Middle frontal gyrus (tissue), 1 donor: ENCODE results near the gene WFS1.

Experiments
- DNase-seq: peaks from one replicate; pipeline ENCODE4 v3.0.0-alpha.2; 2015; ENCODE audit warnings: low spot score; ENCODE audit errors: extremely low spot score

Gene WFS1

GRCh38 chr4:6298035-6298434, 28.4 kb downstream of the WFS1 start:
- no peak for DNase-seq

DNA sequence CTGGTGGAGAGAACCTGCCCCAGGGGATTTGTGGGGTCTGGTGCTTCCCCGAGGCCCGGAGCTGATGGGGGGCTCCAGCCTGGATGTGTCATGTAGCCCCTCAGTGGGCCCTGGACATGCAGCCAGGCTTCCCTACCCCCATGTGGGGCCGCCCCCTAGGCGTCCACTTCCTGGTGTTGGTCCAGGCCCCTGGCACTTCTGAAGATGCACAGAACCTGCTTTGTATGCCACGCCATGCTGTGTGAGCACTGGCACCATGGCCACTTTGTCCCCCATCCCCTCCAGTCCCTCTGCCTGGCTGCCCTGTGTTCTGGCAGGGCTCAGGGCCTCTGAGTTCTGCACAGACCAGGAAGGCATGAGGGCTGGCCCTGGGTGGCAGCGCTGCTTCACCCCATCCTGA, 29.2 kb downstream of the WFS1 start:
- DNase-seq, result no peak

DNA sequence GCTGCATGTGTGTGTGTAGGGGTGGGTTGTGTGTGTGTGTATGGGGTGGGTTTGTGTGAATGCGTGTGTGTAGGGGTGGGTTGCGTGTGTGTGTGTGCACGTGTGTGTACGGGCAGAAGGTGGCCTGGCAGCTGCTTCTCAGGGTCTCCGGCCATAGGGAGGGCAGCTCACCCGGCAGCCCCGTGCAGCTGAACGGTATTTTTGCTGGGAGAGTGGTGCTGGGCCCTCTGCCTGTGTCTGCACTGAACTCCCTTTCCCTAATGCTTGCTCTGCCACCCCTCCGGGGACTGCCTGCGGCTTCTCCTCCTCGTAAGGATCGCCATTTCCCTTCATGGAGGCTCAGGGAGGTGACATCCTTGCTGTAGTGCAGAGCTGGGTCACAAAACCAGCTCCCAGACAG, 30.2 kb downstream of the WFS1 start:
- no peak for DNase-seq

GRCh38 chr4:6300359-6300758, 30.7 kb downstream of the WFS1 start:
- no peak for DNase-seq

DNA sequence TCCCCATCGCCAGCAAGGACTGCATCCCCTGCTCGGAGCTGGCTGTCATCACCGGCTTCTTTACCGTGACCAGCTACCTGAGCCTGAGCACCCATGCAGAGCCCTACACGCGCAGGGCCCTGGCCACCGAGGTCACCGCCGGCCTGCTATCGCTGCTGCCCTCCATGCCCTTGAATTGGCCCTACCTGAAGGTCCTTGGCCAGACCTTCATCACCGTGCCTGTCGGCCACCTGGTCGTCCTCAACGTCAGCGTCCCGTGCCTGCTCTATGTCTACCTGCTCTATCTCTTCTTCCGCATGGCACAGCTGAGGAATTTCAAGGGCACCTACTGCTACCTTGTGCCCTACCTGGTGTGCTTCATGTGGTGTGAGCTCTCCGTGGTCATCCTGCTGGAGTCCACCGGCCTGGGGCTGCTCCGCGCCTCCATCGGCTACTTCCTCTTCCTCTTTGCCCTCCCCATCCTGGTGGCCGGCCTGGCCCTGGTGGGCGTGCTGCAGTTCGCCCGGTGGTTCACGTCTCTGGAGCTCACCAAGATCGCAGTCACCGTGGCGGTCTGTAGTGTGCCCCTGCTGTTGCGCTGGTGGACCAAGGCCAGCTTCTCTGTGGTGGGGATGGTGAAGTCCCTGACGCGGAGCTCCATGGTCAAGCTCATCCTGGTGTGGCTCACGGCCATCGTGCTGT, 31.5 kb downstream of the WFS1 start:
- DNase-seq, result no peak

GRCh38 chr4:6301732-6302442, 32.2 kb downstream of the WFS1 start:
- no peak for DNase-seq

- no peak for DNase-seq
Measured at GRCh38 chr4:6302869-6303268, 33.2 kb downstream of the WFS1 start.

DNA sequence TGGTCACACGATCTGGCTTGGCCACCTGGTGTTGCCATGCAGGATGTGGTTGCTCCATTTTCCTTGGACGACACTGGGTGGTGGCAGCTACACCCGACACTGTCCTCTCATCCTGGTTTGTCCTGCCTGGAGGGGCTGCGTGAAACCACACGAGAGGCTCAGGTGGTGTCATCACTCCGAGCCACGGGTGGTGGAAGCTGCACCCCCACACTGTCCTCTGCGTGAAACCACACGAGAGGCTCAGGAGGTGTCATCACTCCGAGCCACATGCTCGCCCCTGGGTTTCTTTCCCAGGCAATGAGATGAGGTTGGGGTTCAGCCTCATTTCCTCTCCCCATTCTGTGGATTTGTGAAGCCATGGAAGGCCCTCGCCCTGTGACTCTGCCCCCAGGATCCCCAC, 34.3 kb downstream of the WFS1 start:
- DNase-seq, result no peak

DNA sequence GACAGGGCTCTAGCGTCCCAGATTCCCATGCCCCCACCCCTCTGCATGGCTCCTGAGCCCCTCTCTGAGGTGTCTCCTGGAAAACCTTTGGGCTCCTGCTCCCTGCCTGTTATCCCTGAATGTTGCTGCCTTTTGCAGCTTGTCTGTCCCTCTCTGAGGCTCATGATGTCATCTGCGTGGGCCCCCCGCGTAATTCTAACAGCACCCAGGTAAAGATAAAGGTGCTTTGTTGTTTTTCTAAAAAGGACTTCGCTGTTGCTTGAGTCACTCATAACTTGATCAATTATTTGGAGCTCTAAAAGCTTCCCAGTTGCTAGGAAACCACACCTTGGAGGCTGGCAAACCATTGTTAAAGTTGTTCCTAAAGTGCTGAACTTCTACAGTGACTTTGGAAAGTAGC, 36.6 kb downstream of the WFS1 start:
- no peak for DNase-seq

- no peak for DNase-seq
Measured at GRCh38 chr4:6307230-6307629, 37.6 kb downstream of the WFS1 start.

GRCh38 chr4:6307891-6308290, 38.2 kb downstream of the WFS1 start:
- no peak for DNase-seq

DNA sequence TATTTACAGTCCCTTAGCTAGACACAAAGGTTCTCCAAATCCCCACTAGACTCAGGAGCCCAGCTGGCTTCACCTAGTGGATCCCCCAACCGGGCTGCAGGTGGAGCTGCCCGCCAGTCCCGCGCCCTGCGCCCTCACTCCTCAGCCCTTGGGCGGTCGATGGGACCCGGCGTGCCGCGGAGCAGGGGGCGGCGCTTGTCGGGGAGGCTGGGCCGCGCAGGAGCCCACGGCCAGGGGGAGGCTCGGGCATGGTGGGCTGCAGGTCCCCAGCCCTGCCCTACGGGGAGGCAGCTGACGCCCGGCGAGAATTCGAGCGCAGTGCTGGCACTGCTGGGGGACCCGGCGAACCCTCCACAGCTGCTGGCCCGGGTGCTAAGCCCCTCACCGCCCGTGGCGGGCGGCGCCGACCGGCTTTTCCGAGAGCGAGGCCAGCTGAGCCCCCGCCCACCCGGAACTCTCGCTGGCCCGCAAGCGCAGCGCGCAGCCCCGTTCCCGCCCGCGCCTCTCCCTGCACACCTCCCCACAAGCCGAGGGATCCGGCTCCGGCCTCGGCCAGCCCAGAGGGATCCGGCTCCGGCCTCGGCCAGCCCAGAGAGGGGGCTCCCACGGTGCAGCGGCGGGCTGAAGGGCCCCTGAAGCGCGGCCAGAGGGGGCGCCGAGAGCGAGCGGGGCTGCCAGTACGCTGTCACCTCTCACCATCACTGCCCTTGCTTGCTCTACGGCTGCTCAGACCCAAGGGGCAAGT, 39.4 kb downstream of the WFS1 start:
- no peak for DNase-seq

DNA sequence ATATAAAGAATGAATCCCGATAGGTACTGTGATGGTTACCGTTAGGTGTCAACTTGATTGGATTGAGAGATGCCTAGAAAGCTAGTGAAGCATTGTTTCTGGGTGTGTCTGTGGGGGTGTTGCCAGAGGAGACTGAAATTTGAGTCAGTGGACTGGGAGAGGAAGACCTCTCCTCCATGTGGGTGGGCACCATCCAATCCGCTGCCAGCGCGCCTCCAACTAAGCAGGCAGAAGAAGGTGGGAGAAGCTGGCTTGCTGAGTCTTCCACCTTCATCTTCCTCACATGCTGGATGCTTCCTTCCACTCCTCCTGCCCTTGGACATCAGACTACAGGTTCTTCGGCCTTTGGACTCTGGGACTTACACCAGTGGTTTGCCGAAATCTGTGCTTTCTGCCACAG, 40.1 kb downstream of the WFS1 start:
- DNase-seq, result no peak

- DNase-seq, result no peak
Measured at GRCh38 chr4:6313216-6313615, 43.6 kb downstream of the WFS1 start.

DNA sequence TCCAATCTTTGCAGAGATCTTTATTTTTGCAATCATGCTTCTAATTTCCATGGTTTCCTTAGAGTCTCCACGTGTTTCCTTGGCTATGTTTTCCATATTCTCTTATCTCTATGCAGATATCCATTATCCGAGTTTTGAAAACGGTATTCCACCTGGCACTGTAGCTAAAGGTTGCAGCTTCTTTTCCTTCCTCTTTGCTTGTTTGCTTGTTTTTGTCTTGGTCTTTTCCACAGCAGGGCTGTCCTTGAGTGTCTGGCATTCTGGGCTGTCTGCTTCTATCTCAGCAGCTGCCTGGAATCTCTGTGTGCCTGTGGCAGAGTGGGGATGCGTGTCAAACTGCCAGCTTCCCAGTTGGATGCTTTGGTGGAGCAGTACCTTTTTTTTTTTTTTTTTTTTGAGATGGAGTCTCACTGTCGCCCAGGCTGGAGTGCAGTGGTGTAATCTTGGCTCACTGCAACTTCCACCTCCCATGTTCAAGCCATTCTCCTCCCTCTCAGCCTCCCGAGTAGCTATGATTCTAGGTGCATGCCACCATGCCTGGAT, 46.9 kb downstream of the WFS1 start:
- DNase-seq, result no peak

DNA sequence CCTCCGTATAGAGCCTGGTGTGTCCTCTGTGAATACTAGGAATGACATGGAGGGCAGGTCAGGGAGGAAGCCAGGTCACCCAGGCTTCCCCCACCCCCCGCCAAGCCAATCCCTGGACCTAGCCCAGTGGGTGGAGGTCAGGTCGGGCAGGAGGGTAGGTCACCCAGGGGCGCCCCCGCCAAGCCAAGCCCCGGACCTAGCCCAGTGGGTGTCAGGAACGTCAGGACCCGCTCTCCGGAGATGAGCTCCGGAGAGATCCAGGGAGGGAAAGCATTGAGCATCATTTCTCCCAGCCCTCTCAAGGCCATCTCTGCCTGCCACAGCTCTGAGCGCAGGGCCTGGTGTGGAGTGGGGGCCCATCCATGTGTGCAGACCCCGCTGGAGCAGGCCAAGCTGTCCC, 48.6 kb downstream of the WFS1 start:
- DNase-seq, result no peak

DNA sequence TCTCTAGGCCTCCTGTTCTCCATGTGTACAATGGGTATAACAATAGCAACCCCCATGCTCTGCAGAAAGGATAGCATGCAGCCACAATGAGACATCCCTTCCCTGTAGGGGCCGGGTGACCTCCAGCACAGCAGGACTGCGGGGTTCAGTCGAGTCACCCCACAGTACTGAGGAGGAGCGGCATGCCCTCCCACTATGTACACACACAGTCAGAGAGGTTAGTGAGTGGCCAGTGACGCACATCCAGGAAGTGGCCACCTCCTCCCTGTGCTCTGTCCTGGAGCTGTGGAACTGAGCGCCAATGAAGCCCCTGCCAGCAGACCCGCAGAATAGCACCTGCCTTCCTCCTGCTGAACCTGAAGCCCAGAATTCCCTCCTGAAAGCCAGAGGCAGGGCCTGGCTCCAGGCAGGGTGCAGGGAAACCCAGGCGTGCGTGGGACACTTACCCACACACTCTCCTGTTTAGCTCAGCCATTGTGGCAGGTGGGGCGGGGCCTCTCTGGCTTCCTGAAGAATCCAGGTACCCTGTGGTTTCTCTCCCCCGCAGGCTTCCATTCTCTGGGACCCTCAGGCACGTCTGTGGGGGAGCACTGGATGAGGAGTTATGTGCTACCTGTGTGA, 50.0 kb downstream of the WFS1 start:
- no peak for DNase-seq

DNA sequence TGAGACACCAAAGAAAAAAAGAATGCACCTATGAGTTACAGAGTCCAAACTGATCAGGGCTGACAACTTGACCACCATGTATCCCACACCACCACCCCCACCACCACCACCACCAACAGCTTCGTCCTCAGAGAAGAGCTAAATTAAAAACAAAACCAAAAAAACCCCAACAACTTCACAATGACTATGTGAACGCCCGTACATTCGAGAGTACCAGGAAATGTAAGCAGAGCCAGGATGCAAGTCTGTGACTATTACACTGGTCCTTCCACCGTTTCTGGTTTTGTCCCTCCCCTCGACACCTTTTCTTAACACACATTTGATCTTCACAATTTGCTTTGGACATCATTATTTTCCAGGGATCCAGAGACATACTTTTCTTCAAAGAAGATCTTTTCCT, 51.0 kb downstream of the WFS1 start:
- DNase-seq, result no peak

DNA sequence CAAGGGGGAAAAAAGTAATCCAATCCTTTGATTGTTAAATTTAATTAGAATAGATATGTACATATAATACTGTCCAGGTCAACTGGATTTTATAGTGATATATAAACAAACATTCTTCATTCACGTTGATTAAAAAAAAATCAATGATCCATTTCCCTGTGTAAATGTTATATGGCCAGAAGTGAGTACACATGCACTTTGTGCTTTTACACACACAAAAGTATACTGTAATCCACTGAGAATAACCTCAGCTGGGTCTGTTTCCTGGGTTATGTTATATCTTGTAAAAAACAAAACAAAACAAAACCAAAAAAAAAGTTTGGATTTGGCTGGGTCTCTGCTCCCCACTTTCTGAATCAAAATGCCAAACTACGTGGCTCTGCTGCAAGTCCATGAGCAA, 51.7 kb downstream of the WFS1 start:
- no peak for DNase-seq

GRCh38 chr4:6322067-6322760, 52.6 kb downstream of the WFS1 start:
- no peak for DNase-seq
